Neural crest cell (in vitro differentiated cells): ENCODE data around the gene AGO4. TPM values are rescaled to one million over a fixed set of nuclear protein-coding genes. Genes with fewer than 3 reads are reported as not detected.

Source experiments
- DNase-seq: peaks from one replicate; pipeline ENCODE4 v3.0.0; 2021; ENCODE audit warnings: low read depth, mixed read lengths, low spot score
- H3K27ac Mint-ChIP-seq: one replicate; pipeline ENCODE4 v1.8.0; 2021; ENCODE audit warnings: mild to moderate bottlenecking, mixed read lengths; ENCODE audit not compliant: unreplicated experiment
- H3K27me3 Mint-ChIP-seq: 2 replicates; pipeline ENCODE4 v1.8.0; 2021; ENCODE audit warnings: low read depth, mild to moderate bottlenecking, mixed read lengths
- H3K36me3 Mint-ChIP-seq: 2 replicates; pipeline ENCODE4 v1.8.0; 2021; ENCODE audit warnings: low read depth, mild to moderate bottlenecking, mixed read lengths
- H3K4me1 Mint-ChIP-seq: 2 replicates; pipeline ENCODE4 v1.8.0; 2021; ENCODE audit warnings: mixed read lengths
- H3K4me3 Mint-ChIP-seq: one replicate; pipeline ENCODE4 v1.8.0; 2021; ENCODE audit warnings: mild to moderate bottlenecking, mixed read lengths
- H3K9me3 Mint-ChIP-seq: 2 replicates; pipeline ENCODE4 v1.8.0; 2021; ENCODE audit warnings: mixed read lengths
- long read RNA-seq: library from polyadenylated mRNA; unstranded; transcript quantifications from one replicate; pipeline ENCODE4 v2.0.0, GENCODE V29; 2020
- total RNA-seq: library from RNA; stranded (reverse); gene quantifications from 2 replicates; pipeline ENCODE4 v1.2.1, GENCODE V29; 2021
- TF ChIP-seq, protein P1 (sequence below): fragments of 200-600 bp; sonication (generic); conservative IDR thresholded peaks from 2 replicates; pipeline ENCODE4 v1.5.0; 2021; ENCODE audit warnings: antibody characterized with exemption, mild to moderate bottlenecking

AGO4 gene
- total RNA-seq, result 13.8 and 17.1 TPM in 2 replicates
- long read RNA-seq, partial matches to known transcripts, result 6 of 9 reads
- long read RNA-seq, other reads (novel, unspliced or antisense), result 3 of 9 reads

DNA sequence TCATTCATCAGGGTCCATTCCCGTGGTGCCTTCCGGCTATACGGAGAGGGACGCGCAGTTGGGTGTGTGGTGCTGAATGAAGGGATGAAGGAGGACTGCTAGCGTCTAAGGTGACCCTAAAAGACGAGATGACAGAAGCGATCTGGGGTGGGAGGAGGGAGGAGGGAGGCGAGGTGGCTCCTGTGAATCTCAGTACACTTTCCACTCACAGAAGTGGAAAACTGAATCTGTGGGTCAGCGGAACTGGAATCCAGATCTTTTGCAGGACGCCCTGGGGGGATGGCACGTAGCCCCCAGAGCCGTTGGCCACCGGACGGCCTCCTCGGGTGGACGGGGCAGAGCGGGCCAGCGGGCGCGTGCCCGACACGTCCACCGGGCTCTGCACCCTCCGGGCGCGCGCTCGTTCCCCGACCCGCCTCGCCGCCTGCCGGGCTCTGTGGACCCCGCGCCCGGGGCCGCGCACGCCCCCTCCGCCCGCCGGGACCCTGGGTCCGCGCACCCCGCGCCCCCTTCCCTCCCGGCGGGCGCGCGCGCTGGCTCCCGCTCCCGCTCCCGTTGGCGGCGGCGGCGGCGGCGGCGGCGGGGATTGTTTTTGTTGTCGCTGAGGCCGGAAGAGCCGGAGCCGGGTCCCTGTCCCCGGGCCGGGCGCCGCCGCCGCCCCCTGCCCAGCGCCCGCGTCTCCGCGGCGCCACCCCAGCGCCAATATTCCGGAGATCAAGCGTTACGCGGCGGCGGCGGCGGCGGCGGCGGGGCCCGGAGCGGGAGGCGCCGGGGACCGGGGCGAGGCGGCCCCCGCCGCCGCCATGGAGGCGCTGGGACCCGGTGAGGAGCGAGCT is at the start of gene AGO4:
AGO4 (plus strand) TSS at position 403 of the 836 bp plus-strand sequence; CDS start at position 804, 401 bp downstream.
- Mint-ChIP-seq H3K9me3 (no peaks in the 10 kb centered on the region), H3K36me3 (no peaks in the 10 kb centered on the region), H3K27me3 (no peaks in the 10 kb centered on the region), H3K27ac (peak within 1 kb of the TSS; percentile 97), H3K4me1 (peaks cover 27% of the 10 kb centered on the region), H3K4me3 (peak within 1 kb of the TSS; percentile 98)
- TF ChIP-seq, protein P1, sequence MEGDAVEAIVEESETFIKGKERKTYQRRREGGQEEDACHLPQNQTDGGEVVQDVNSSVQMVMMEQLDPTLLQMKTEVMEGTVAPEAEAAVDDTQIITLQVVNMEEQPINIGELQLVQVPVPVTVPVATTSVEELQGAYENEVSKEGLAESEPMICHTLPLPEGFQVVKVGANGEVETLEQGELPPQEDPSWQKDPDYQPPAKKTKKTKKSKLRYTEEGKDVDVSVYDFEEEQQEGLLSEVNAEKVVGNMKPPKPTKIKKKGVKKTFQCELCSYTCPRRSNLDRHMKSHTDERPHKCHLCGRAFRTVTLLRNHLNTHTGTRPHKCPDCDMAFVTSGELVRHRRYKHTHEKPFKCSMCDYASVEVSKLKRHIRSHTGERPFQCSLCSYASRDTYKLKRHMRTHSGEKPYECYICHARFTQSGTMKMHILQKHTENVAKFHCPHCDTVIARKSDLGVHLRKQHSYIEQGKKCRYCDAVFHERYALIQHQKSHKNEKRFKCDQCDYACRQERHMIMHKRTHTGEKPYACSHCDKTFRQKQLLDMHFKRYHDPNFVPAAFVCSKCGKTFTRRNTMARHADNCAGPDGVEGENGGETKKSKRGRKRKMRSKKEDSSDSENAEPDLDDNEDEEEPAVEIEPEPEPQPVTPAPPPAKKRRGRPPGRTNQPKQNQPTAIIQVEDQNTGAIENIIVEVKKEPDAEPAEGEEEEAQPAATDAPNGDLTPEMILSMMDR, result no peak
- DNase-seq, result peak; percentile 61

DNA sequence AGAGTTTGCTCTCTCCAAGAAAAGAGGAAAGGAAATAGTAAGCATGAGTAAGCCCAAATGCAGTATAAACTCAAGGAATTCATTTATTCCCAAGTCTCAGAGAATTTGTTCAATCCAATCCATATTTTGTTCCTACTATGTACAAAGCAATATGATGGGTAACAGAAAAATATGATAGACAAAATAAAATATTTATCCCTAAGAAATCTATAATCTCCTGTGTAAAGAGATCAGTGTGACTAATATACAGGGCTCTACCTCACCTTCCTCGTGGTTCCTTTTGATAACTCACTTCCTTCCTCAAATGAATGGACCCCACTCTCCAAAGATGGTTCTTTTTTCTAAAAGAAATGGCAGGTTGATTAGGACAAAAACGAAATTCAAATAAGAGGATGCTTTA is 45.7 kb upstream of the AGO4 start:
- Mint-ChIP-seq H3K27ac (no peak overlapping the region), H3K4me3 (no peak overlapping the region), H3K9me3 (no peaks in the 10 kb centered on the region), H3K27me3 (no peaks in the 10 kb centered on the region), H3K4me1 (peaks cover 11% of the 10 kb centered on the region), H3K36me3 (peaks cover 12% of the 10 kb centered on the region)
- TF ChIP-seq, protein P1, result no peak
- DNase-seq, result no peak

DNA sequence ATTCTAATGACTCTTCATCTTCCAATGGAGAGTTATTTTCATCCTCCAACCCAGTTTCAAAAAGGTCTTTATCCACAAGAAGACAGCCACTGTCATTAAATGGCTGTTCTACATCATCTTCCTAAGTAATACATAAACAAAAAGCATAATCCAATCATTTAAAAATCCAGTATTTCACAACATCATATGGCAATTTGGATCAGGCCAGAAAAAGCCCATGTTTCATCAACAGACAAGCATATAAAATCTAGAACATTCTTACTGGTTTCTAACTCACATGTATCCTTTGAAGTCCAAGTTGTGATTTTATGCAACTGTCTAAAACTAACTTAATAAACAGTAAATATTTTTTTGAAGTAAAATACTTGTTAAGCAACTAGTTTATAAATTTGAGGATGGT is 44.6 kb upstream of the AGO4 start:
- TF ChIP-seq, protein P1, result no peak

DNA sequence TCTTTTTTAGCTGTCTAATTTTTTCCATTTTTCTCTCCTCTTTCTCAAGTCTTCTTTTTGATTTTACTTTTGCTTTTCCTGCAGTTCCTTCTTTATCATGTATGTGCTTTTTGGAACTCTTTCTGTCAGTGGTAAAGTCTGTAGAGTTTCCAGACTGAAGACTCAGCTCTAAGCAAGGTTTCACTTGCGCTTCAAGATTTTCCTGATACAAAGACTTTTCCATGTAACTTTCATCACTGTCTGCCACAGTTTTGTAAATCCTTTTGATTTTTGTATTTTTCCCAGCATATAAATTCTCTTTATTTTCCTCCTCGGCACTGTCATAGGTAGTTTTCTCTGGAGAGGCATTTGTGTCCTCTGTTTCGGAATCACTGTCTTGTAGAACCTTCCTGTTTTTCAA is 43.5 kb upstream of the AGO4 start:
- Mint-ChIP-seq H3K36me3 (peaks cover 8% of the 10 kb centered on the region), H3K4me1 (peaks cover 25% of the 10 kb centered on the region), H3K9me3 (no peaks in the 10 kb centered on the region), H3K4me3 (no peak overlapping the region), H3K27ac (peak overlapping the region; percentile 1), H3K27me3 (no peaks in the 10 kb centered on the region)
- DNase-seq, result no peak
- TF ChIP-seq, protein P1, result no peak

More for the DNA sequence above, 44.6 kb upstream of the AGO4 start:
- Mint-ChIP-seq H3K9me3 (no peaks in the 10 kb centered on the region), H3K36me3 (peaks cover 8% of the 10 kb centered on the region), H3K4me1 (peaks cover 18% of the 10 kb centered on the region), H3K27me3 (no peaks in the 10 kb centered on the region), H3K27ac (no peak overlapping the region), H3K4me3 (no peak overlapping the region)
- DNase-seq, result no peak

DNA sequence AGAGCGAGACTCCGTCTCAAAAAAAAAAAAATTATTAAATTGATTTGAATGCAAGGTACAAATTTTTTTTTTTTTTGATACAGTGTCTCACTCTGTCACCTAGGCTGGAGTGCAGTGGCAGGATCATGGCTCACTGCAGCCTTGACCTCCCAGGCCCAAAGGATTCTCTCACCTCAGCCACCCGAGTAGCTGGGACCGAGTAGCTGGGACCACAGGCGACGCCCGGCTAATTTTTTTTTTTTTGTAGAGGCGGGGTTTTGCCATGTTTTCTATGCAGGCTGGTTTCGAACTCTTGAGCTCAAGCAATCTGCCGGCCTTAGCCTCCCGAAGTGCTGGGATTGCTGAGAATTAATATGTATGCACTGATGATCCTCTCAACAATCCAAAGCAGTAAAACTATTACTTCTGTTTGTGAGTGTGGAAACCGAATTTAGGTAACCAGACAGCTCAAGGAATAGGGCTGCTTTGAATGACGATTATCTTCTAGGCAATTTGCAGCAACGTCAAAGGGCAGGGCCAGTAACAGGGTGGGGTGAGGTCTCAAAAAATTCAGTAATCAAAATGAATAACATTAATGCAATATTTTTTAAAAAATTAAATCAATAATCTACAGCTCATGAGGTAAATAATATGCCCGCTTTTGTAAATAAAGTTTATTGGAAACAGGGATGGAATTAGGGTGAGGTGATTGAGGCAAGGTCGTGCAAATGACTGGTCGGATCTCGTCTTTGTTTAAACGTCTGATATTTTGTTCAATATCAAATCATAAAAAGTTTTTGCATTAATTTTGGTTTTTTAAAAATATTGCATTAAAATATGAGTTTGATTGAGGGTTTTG is 39.2 kb upstream of the AGO4 start:
- Mint-ChIP-seq H3K9me3 (no peaks in the 10 kb centered on the region), H3K4me3 (peak overlapping the region; percentile 95), H3K36me3 (no peaks in the 10 kb centered on the region), H3K4me1 (peaks cover 31% of the 10 kb centered on the region), H3K27ac (peak overlapping the region; percentile 95), H3K27me3 (no peaks in the 10 kb centered on the region)
- TF ChIP-seq, protein P1, result no peak
- no peak for DNase-seq
